Endothelial cell (in vitro differentiated cells): Measurements from ENCODE around the gene ATXN7L1. TPM values are rescaled to one million over a fixed set of nuclear protein-coding genes. Genes with fewer than 3 reads are reported as not detected.

Experiments used
- DNase-seq: peaks from one replicate; pipeline ENCODE4 v3.0.0; 2021; ENCODE audit warnings: low spot score
- H3K27ac Mint-ChIP-seq: one replicate; pipeline ENCODE4 v1.8.0; 2021; ENCODE audit warnings: mixed read lengths, inconsistent platforms; ENCODE audit not compliant: unreplicated experiment
- H3K27me3 Mint-ChIP-seq: one replicate; pipeline ENCODE4 v1.8.0; 2021; ENCODE audit warnings: mild to moderate bottlenecking, moderate library complexity, mixed read lengths, inconsistent platforms; ENCODE audit not compliant: unreplicated experiment
- H3K36me3 Mint-ChIP-seq: one replicate; pipeline ENCODE4 v1.8.0; 2021; ENCODE audit warnings: mild to moderate bottlenecking, low read depth, mixed read lengths, inconsistent platforms; ENCODE audit not compliant: unreplicated experiment
- H3K4me1 Mint-ChIP-seq: one replicate; pipeline ENCODE4 v1.8.0; 2021; ENCODE audit warnings: mild to moderate bottlenecking, mixed read lengths, inconsistent platforms; ENCODE audit not compliant: unreplicated experiment
- H3K4me3 Mint-ChIP-seq: one replicate; pipeline ENCODE4 v1.8.0; 2021; ENCODE audit warnings: mild to moderate bottlenecking, mixed read lengths, inconsistent platforms; ENCODE audit not compliant: unreplicated experiment
- H3K9me3 Mint-ChIP-seq: one replicate; pipeline ENCODE4 v1.8.0; 2021; ENCODE audit warnings: mixed read lengths, inconsistent platforms; ENCODE audit not compliant: unreplicated experiment
- total RNA-seq: library from RNA; stranded (reverse); fragmentation: NEBNext Ultra II Directional; extraction: Animal tissue kit (Norgen Biotek cat#: 25700); gene quantifications from one replicate; pipeline ENCODE4 v1.2.1, GENCODE V29; 2021; ENCODE audit not compliant: unreplicated experiment
- TF ChIP-seq, protein P1 (sequence below): fragments of 200-600 bp; sonication (generic); IDR thresholded peaks from one replicate; pipeline ENCODE4 v1.5.0; 2021; ENCODE audit warnings: antibody characterized with exemption; ENCODE audit not compliant: unreplicated experiment

ATXN7L1 gene
- total RNA-seq, 1 donor from 2014 or later = 18.4 TPM

DNA sequence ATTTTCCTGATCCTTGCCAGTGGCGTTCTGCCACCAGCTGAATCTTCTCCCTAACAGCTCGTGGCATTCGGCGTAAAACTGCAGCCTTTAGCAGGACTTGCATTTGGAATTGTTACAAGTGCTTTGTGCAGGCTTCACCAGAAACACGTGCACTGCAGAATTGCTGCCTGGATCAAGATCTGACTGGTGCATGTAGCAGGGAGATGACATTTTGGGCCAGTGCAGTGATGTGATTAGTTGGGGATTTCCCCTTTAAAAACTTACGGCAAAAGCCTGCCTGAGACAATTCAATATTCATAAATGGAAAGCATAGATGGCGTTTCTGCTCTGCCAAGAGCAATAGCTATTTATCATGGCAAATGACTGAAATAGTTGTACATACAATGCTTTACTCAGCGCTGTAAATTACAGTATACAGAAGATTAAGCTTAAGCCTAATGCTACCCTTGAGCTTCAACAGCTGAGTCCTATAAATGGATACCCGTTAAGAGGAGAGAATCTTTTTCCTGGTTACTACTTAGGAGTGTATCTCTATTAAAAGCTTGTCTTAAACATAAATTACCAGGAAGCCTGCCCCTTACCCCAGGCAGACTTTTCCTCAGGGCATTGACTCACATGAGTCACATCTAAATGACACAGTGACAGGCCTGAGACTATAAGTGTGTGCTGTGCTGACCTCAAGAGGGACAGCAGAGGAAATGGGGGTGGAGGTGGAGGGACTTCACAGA is 106.3 kb downstream of the ATXN7L1 start:
- H3K27ac Mint-ChIP-seq = no peak overlapping the region
- H3K36me3 Mint-ChIP-seq = no peaks in the 10 kb centered on the region
- H3K4me1 Mint-ChIP-seq = peaks cover 24% of the 10 kb centered on the region
- peaks cover 2% of the 10 kb centered on the region for H3K27me3 Mint-ChIP-seq
- DNase-seq = no peak
- H3K9me3 Mint-ChIP-seq = no peaks in the 10 kb centered on the region
- TF ChIP-seq, protein P1, sequence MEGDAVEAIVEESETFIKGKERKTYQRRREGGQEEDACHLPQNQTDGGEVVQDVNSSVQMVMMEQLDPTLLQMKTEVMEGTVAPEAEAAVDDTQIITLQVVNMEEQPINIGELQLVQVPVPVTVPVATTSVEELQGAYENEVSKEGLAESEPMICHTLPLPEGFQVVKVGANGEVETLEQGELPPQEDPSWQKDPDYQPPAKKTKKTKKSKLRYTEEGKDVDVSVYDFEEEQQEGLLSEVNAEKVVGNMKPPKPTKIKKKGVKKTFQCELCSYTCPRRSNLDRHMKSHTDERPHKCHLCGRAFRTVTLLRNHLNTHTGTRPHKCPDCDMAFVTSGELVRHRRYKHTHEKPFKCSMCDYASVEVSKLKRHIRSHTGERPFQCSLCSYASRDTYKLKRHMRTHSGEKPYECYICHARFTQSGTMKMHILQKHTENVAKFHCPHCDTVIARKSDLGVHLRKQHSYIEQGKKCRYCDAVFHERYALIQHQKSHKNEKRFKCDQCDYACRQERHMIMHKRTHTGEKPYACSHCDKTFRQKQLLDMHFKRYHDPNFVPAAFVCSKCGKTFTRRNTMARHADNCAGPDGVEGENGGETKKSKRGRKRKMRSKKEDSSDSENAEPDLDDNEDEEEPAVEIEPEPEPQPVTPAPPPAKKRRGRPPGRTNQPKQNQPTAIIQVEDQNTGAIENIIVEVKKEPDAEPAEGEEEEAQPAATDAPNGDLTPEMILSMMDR = no peak
- no peak overlapping the region for H3K4me3 Mint-ChIP-seq

DNA sequence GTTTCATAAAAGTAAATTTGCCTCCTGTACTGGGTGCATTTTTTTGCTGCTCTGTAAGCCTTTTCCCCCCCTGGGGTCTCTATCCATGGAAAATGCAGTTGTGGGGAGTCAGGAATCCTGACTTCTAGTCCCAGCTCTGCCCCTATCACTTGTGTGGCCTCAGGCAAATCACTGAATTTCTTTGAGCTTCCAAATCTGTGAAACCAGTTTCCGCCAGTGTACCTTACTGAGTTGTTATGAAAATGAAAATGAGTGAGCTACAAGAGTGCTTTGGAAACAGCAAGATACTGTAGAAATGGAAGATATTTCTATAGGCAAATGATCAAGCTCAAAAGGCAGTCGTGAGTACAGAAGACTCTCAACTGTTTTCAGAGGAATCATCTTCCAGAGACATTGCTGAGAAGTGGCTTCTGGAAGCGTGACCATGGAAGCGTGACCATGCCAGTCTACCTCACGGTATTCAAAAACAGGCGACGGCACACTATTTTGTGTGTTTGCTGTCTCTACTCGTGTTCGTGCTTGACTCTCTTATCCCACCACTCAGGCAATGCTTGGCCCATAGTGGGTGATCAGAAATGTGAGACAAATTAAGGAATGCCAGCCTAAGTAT is 107.4 kb downstream of the ATXN7L1 start:
- H3K4me3 Mint-ChIP-seq = no peak overlapping the region

DNA sequence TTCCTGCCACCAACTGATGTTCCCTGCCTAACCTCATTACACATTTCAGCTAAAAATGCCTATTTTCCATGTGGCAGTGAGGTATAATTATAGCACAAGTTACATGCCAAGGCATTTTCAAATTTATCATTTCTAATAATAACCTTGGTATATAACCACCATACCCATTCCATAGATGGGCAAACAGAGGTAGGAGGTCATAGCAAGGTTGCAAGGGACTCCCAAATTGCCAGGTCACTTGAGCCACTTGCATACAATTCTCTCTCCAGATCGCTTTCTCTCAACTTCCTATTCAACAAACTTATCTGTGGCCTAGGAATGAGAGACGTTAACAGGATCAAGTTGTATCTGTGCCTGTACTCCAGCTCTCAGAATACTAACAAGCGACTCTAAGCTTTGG is 108.3 kb downstream of the ATXN7L1 start:
- H3K4me1 Mint-ChIP-seq = peaks cover 18% of the 10 kb centered on the region
- H3K27me3 Mint-ChIP-seq = peaks cover 2% of the 10 kb centered on the region
- no peaks in the 10 kb centered on the region for H3K9me3 Mint-ChIP-seq
- DNase-seq = no peak
- no peak overlapping the region for H3K4me3 Mint-ChIP-seq
- no peak overlapping the region for H3K27ac Mint-ChIP-seq
- no peaks in the 10 kb centered on the region for H3K36me3 Mint-ChIP-seq
- TF ChIP-seq, protein P1 = no peak

More for the DNA sequence above, 107.4 kb downstream of the ATXN7L1 start:
- TF ChIP-seq, protein P1 = no peak
- no peak overlapping the region for H3K27ac Mint-ChIP-seq
- H3K36me3 Mint-ChIP-seq = no peaks in the 10 kb centered on the region
- H3K4me1 Mint-ChIP-seq = peaks cover 24% of the 10 kb centered on the region
- peaks cover 2% of the 10 kb centered on the region for H3K27me3 Mint-ChIP-seq
- DNase-seq = no peak
- no peaks in the 10 kb centered on the region for H3K9me3 Mint-ChIP-seq

DNA sequence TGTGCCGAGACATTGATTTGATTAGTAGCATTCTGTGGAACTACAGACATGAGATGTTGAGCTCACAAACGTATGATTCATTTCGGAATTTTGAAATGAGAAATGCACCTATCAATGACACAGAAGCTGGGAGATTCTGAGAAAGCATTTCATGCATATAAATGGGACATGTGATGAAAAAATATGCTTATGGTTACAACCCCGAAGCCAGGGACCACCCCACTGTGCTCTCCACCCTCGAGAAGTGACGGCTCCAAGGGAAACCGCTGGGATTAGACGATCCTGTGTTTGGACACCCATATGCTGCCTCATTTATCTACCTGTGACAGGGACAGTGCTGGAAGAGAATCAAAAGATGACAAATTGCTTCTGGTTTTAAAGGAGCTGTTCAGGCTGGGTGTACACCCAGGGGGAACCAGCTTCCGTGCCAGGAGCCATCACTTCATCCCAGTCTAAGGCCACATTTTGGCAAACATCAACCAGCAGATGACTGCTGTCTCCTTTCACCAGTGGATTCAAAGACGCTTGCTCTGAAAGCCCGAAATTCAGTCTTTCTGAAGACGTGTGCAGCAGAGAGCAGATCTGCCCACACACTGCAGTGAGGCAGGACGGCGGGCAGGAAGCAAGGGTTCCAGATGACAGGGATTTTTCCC is 109.9 kb downstream of the ATXN7L1 start:
- Mint-ChIP-seq H3K4me1 (peaks cover 18% of the 10 kb centered on the region), H3K9me3 (no peaks in the 10 kb centered on the region), H3K27ac (no peak overlapping the region), H3K36me3 (no peaks in the 10 kb centered on the region), H3K4me3 (peak overlapping the region; percentile 65), H3K27me3 (peaks cover 2% of the 10 kb centered on the region)
- DNase-seq = no peak
- TF ChIP-seq, protein P1 = no peak

DNA sequence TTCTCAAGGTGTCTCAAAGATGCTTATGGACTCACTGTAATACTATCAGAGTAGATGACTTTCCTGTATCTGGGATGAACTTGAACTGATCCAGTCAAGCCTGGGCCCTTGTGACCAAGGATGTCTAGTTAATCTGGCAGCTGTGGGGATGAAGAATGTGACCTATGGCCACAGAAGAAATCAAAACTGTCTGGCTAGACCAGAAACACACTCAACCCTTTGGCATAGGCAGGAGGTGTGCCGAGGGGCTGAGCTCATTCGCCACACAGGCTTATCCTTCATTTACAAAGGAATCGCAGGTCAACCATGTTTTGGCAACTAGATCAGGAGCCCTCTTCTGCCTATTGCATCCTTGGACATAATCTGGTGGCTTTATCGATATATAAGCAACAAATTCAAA is 110.6 kb downstream of the ATXN7L1 start:
- Mint-ChIP-seq H3K27ac (no peak overlapping the region), H3K4me3 (no peak overlapping the region), H3K27me3 (peaks cover 2% of the 10 kb centered on the region), H3K36me3 (no peaks in the 10 kb centered on the region), H3K9me3 (no peaks in the 10 kb centered on the region), H3K4me1 (peaks cover 18% of the 10 kb centered on the region)
- TF ChIP-seq, protein P1 = no peak
- no peak for DNase-seq
